WTC11 (cell line): ENCODE results near the gene RIC3. TPM values are rescaled to one million over a fixed set of nuclear protein-coding genes. Genes with fewer than 3 reads are reported as not detected.

Source experiments
- ATAC-seq: fragments of 200-7000 bp; cut with Tn5 transposase; 2 replicates; pipeline ENCODE4 v1.10.0; 2021; ENCODE audit warnings: mild to moderate bottlenecking, moderate library complexity
- CTCF ChIA-PET: fragments of 300-600 bp; sonication (Branson Sonifier 250); formaldehyde crosslinking; loops from one replicate; lab custom pipeline; 2021; ENCODE audit warnings: antibody characterized with exemption; lab: Charles Lee
- POLR2A ChIA-PET: fragments of 350-600 bp; sonication (Branson Sonifier 250); formaldehyde crosslinking; loops from one replicate; lab custom pipeline; 2021; ENCODE audit warnings: antibody characterized with exemption; lab: Charles Lee
- DNase-seq: peaks from one replicate; pipeline ENCODE4 v3.0.0; 2021; ENCODE audit warnings: low spot score
- H3K27ac Mint-ChIP-seq: 2 replicates; pipeline ENCODE4 v1.8.0; 2021; ENCODE audit warnings: mixed read lengths
- H3K27me3 Mint-ChIP-seq: 2 replicates; pipeline ENCODE4 v1.8.0; 2021; ENCODE audit warnings: low read depth, mild to moderate bottlenecking, moderate library complexity, mixed read lengths
- H3K36me3 Mint-ChIP-seq: 2 replicates; pipeline ENCODE4 v1.8.0; 2021; ENCODE audit warnings: mixed read lengths
- H3K4me1 Mint-ChIP-seq: 2 replicates; pipeline ENCODE4 v1.8.0; 2022; ENCODE audit warnings: mixed read lengths
- H3K4me3 Mint-ChIP-seq: 2 replicates; pipeline ENCODE4 v1.8.0; 2021; ENCODE audit warnings: mild to moderate bottlenecking, moderate library complexity, mixed read lengths
- H3K9me3 Mint-ChIP-seq: 2 replicates; pipeline ENCODE4 v1.8.0; 2021; ENCODE audit warnings: mixed read lengths
- CREB1 ChIP-seq: sonication (generic); formaldehyde crosslinking; IDR thresholded peaks from 2 replicates; pipeline ENCODE4 v1.8.0; 2023; ENCODE audit warnings: mild to moderate bottlenecking, missing genetic modification reagents
- GRHL2 ChIP-seq: fragments of 250-450 bp; sonication (Bioruptor Pico); IDR thresholded peaks from 2 replicates; pipeline ENCODE4 v1.8.0; 2022; ENCODE audit warnings: mild to moderate bottlenecking, moderate library complexity; ENCODE audit not compliant: insufficient replicate concordance, severe bottlenecking
- KAT7 ChIP-seq: sonication (generic); formaldehyde crosslinking; IDR thresholded peaks from 2 replicates; pipeline ENCODE4 v1.8.1; 2023; ENCODE audit warnings: missing genetic modification reagents, mild to moderate bottlenecking, borderline replicate concordance
- NFE2L1 ChIP-seq: sonication (generic); formaldehyde crosslinking; IDR thresholded peaks from 2 replicates; pipeline ENCODE4 v1.8.1; 2023; ENCODE audit warnings: missing genetic modification reagents
- NFYB ChIP-seq: sonication (generic); formaldehyde crosslinking; conservative IDR thresholded peaks from 2 replicates; pipeline ENCODE4 v1.8.0; 2022; ENCODE audit warnings: low read depth, missing genetic modification reagents
- RELA ChIP-seq: sonication (generic); formaldehyde crosslinking; IDR thresholded peaks from 2 replicates; pipeline ENCODE4 v1.8.1; 2022; ENCODE audit warnings: missing genetic modification reagents, mild to moderate bottlenecking, borderline replicate concordance
- SMAD3 ChIP-seq: sonication (generic); formaldehyde crosslinking; IDR thresholded peaks from 2 replicates; pipeline ENCODE4 v1.8.0; 2022; ENCODE audit warnings: missing genetic modification reagents, mild to moderate bottlenecking, borderline replicate concordance
- ZMAT4 ChIP-seq: fragments of 250-450 bp; sonication (Bioruptor Pico); IDR thresholded peaks from 2 replicates; pipeline ENCODE4 v1.9.0; 2021; ENCODE audit warnings: mild to moderate bottlenecking
- ZNF219 ChIP-seq: sonication (generic); formaldehyde crosslinking; IDR thresholded peaks from 2 replicates; pipeline ENCODE4 v1.8.0; 2023; ENCODE audit warnings: missing genetic modification reagents, mild to moderate bottlenecking, borderline replicate concordance
- ZNF425 ChIP-seq: fragments of 250-450 bp; sonication (Bioruptor Pico); conservative IDR thresholded peaks from 2 replicates; pipeline ENCODE4 v1.9.0; 2021; ENCODE audit warnings: mild to moderate bottlenecking
- total RNA-seq: library from RNA; stranded (reverse); gene quantifications from 3 replicates; pipeline ENCODE4 v1.2.3, GENCODE V29; 2021
- TF ChIP-seq, protein P1 (sequence below): sonication (generic); formaldehyde crosslinking; IDR thresholded peaks from 2 replicates; pipeline ENCODE4 v1.8.0; 2023; ENCODE audit warnings: missing genetic modification reagents, mild to moderate bottlenecking, borderline replicate concordance
- TF ChIP-seq, protein P2 (sequence below): fragments of 250-450 bp; sonication (Bioruptor Pico); IDR thresholded peaks from 2 replicates; pipeline ENCODE4 v1.9.0; 2021; ENCODE audit warnings: mild to moderate bottlenecking
- TF ChIP-seq, protein P3 (sequence below): fragments of 250-450 bp; sonication (Bioruptor Pico); IDR thresholded peaks from 2 replicates; pipeline ENCODE4 v1.8.0; 2021; ENCODE audit warnings: mild to moderate bottlenecking
- TF ChIP-seq, protein P4 (sequence below): sonication (generic); formaldehyde crosslinking; conservative IDR thresholded peaks from 2 replicates; pipeline ENCODE4 v1.8.1; 2022; ENCODE audit warnings: mild to moderate bottlenecking, missing genetic modification reagents

The RIC3 gene
- total RNA-seq, 1 experiment from 2014 or later, result 15.7 TPM

DNA sequence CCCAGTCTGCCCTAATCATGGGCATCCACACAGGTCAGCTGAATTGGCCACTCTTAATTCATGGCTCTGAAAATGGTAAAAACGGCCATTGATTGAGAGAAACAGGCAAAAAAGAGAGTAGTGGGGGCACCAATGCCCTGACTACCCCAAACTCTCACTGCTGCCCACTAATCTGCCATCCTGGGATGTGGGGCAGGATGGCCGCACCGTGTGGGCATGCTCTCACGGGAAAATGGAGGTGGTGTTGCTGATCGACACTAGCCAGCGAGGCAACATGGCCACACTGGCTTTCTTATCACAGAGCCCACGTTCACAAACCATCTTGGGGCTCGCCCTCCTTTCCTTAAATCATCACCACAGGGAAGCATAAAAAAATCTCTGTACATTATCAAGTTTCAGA is 99.1 kb downstream of the RIC3 start:
- ATAC-seq (no peak), DNase-seq (no peak)
- no peak overlapping the region for H3K4me3 Mint-ChIP-seq
- peaks cover 48% of the 10 kb centered on the region for H3K4me1 Mint-ChIP-seq
- no peaks in the 10 kb centered on the region for H3K36me3 Mint-ChIP-seq
- no peak overlapping the region for H3K27ac Mint-ChIP-seq
- TF ChIP-seq ZMAT4, result no peak
- TF ChIP-seq, protein P1, sequence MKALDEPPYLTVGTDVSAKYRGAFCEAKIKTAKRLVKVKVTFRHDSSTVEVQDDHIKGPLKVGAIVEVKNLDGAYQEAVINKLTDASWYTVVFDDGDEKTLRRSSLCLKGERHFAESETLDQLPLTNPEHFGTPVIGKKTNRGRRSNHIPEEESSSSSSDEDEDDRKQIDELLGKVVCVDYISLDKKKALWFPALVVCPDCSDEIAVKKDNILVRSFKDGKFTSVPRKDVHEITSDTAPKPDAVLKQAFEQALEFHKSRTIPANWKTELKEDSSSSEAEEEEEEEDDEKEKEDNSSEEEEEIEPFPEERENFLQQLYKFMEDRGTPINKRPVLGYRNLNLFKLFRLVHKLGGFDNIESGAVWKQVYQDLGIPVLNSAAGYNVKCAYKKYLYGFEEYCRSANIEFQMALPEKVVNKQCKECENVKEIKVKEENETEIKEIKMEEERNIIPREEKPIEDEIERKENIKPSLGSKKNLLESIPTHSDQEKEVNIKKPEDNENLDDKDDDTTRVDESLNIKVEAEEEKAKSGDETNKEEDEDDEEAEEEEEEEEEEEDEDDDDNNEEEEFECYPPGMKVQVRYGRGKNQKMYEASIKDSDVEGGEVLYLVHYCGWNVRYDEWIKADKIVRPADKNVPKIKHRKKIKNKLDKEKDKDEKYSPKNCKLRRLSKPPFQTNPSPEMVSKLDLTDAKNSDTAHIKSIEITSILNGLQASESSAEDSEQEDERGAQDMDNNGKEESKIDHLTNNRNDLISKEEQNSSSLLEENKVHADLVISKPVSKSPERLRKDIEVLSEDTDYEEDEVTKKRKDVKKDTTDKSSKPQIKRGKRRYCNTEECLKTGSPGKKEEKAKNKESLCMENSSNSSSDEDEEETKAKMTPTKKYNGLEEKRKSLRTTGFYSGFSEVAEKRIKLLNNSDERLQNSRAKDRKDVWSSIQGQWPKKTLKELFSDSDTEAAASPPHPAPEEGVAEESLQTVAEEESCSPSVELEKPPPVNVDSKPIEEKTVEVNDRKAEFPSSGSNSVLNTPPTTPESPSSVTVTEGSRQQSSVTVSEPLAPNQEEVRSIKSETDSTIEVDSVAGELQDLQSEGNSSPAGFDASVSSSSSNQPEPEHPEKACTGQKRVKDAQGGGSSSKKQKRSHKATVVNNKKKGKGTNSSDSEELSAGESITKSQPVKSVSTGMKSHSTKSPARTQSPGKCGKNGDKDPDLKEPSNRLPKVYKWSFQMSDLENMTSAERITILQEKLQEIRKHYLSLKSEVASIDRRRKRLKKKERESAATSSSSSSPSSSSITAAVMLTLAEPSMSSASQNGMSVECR, result no peak
- no peak for TF ChIP-seq ZNF219
- TF ChIP-seq ZNF425 (CRISPR knock-in tag), result no peak
- no peak for TF ChIP-seq NFE2L1 (CRISPR knock-in tag)
- TF ChIP-seq, protein P2, sequence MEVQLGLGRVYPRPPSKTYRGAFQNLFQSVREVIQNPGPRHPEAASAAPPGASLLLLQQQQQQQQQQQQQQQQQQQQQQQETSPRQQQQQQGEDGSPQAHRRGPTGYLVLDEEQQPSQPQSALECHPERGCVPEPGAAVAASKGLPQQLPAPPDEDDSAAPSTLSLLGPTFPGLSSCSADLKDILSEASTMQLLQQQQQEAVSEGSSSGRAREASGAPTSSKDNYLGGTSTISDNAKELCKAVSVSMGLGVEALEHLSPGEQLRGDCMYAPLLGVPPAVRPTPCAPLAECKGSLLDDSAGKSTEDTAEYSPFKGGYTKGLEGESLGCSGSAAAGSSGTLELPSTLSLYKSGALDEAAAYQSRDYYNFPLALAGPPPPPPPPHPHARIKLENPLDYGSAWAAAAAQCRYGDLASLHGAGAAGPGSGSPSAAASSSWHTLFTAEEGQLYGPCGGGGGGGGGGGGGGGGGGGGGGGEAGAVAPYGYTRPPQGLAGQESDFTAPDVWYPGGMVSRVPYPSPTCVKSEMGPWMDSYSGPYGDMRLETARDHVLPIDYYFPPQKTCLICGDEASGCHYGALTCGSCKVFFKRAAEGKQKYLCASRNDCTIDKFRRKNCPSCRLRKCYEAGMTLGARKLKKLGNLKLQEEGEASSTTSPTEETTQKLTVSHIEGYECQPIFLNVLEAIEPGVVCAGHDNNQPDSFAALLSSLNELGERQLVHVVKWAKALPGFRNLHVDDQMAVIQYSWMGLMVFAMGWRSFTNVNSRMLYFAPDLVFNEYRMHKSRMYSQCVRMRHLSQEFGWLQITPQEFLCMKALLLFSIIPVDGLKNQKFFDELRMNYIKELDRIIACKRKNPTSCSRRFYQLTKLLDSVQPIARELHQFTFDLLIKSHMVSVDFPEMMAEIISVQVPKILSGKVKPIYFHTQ (CRISPR knock-in tag), result no peak
- no peak for TF ChIP-seq NFYB
- TF ChIP-seq, protein P3, sequence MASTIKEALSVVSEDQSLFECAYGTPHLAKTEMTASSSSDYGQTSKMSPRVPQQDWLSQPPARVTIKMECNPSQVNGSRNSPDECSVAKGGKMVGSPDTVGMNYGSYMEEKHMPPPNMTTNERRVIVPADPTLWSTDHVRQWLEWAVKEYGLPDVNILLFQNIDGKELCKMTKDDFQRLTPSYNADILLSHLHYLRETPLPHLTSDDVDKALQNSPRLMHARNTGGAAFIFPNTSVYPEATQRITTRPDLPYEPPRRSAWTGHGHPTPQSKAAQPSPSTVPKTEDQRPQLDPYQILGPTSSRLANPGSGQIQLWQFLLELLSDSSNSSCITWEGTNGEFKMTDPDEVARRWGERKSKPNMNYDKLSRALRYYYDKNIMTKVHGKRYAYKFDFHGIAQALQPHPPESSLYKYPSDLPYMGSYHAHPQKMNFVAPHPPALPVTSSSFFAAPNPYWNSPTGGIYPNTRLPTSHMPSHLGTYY (CRISPR knock-in tag), result no peak
- TF ChIP-seq RELA (CRISPR knock-in tag), result no peak
- TF ChIP-seq SMAD3 (CRISPR knock-in tag), result no peak
- TF ChIP-seq CREB1 (CRISPR knock-in tag), result no peak
- TF ChIP-seq GRHL2, result no peak
- no peak for TF ChIP-seq KAT7
- TF ChIP-seq, protein P4, sequence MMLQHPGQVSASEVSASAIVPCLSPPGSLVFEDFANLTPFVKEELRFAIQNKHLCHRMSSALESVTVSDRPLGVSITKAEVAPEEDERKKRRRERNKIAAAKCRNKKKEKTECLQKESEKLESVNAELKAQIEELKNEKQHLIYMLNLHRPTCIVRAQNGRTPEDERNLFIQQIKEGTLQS, result no peak
- no peaks in the 10 kb centered on the region for H3K9me3 Mint-ChIP-seq
- POLR2A ChIA-PET, result no interaction called here
- CTCF ChIA-PET, result interaction anchor here (1.1 to 1.4 kb wide), 2 partner anchors 13 to 30 kb away, joined by 4 to 6 read pairs; no protein-coding TSS in a partner anchor
- peaks cover 8% of the 10 kb centered on the region; the same call in 1 of the 2 replicates for H3K27me3 Mint-ChIP-seq
